Body of pancreas (tissue), 4 donors: ENCODE measurements around the gene PTPRD.

Experiments used
- POLR2A ChIP-seq, 3 donors: fragments of 450-650 bp; IDR thresholded peaks; one replicate each; pipeline ENCODE4 v1.6.1; 2016; ENCODE audit warnings: antibody characterized with exemption in 3 of 3, mild to moderate bottlenecking in 2 of 3
- TF ChIP-seq, protein P1 (sequence below), 7 experiments: fragments of 450-650 bp in 4 of 7; fragments of 200-600 bp in 3 of 7; sonication (generic) in 3 of 7; IDR thresholded peaks; one replicate each; pipeline ENCODE4 v1.5.1; 2016 to 2019; ENCODE audit warnings: antibody characterized with exemption in 7 of 7

- TF ChIP-seq, protein P1, sequence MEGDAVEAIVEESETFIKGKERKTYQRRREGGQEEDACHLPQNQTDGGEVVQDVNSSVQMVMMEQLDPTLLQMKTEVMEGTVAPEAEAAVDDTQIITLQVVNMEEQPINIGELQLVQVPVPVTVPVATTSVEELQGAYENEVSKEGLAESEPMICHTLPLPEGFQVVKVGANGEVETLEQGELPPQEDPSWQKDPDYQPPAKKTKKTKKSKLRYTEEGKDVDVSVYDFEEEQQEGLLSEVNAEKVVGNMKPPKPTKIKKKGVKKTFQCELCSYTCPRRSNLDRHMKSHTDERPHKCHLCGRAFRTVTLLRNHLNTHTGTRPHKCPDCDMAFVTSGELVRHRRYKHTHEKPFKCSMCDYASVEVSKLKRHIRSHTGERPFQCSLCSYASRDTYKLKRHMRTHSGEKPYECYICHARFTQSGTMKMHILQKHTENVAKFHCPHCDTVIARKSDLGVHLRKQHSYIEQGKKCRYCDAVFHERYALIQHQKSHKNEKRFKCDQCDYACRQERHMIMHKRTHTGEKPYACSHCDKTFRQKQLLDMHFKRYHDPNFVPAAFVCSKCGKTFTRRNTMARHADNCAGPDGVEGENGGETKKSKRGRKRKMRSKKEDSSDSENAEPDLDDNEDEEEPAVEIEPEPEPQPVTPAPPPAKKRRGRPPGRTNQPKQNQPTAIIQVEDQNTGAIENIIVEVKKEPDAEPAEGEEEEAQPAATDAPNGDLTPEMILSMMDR (IDR thresholded peaks at IDR 0.05), result no peak
- no peak for TF ChIP-seq POLR2A (IDR thresholded peaks at IDR 0.05)
Measured at GRCh38 chr9:8709731-8710130, 1903.1 kb downstream of the PTPRD start.
